ENCODE results near the gene LAMP1.

GRCh38 chr13:113328851-113329250 lies 31.8 kb downstream of the LAMP1 start:
- TF ChIP-seq, protein P1, sequence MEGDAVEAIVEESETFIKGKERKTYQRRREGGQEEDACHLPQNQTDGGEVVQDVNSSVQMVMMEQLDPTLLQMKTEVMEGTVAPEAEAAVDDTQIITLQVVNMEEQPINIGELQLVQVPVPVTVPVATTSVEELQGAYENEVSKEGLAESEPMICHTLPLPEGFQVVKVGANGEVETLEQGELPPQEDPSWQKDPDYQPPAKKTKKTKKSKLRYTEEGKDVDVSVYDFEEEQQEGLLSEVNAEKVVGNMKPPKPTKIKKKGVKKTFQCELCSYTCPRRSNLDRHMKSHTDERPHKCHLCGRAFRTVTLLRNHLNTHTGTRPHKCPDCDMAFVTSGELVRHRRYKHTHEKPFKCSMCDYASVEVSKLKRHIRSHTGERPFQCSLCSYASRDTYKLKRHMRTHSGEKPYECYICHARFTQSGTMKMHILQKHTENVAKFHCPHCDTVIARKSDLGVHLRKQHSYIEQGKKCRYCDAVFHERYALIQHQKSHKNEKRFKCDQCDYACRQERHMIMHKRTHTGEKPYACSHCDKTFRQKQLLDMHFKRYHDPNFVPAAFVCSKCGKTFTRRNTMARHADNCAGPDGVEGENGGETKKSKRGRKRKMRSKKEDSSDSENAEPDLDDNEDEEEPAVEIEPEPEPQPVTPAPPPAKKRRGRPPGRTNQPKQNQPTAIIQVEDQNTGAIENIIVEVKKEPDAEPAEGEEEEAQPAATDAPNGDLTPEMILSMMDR (IDR thresholded peaks at IDR 0.05) = no peak
- TF ChIP-seq POLR2A (IDR thresholded peaks at IDR 0.05) = no peak

Measured in Peyer's patch (tissue), 4 donors.